Measurements from ENCODE around the gene CDKAL1. TPM values are rescaled to one million over a fixed set of nuclear protein-coding genes. Genes with fewer than 3 reads are reported as not detected.

Gene CDKAL1
- total and polyA plus RNA-seq, 2 of the 13 experiments (the other 11 are each of a cell fraction or from before 2014, with no cell fraction given), result 9.5 to 27.7 TPM

GRCh38 chr6:20778459-20778858 lies 244.2 kb downstream of the CDKAL1 start:
- in situ Hi-C loops (cut with HindIII; ENCODE audit: extremely low pct_ligation_motif_present, low pct_unique_long_range_greater_than_20kb) (no loop called here), intact Hi-C loops (cut with micrococcal nuclease; ENCODE audit: unreplicated experiment) (no loop called here)
- ChIA-PET POLR2A (no interaction called here), CTCF (ENCODE audit: low intra/inter-chr PET ratio, low total read pairs) (no interaction called here)
- H3K9me3 ChIP-seq (ENCODE audit: low read length), result no peaks in the 10 kb centered on the region
- no peak overlapping the region for H3K27ac ChIP-seq (ENCODE audit: extremely low read length, insufficient read depth, low read length)
- BruUV-seq (replicated peaks), result no TSS peak
- no peak overlapping the region for H3K4me3 ChIP-seq (replicated peaks in 1 of 3; ENCODE audit: insufficient read depth in 1 of 3, low read depth in 2 of 3, low read length in 3 of 3)
- TF ChIP-seq ZNF224 (CRISPR knock-in tag; IDR thresholded peaks at IDR 0.05), result no peak
- no peak for TF ChIP-seq AKNA (CRISPR knock-in tag; IDR thresholded peaks at IDR 0.05; ENCODE audit: borderline replicate concordance)
- TF ChIP-seq SP4 (CRISPR knock-in tag; IDR thresholded peaks at IDR 0.05), result no peak
- no peak for TF ChIP-seq ATF5 (CRISPR knock-in tag; IDR thresholded peaks at IDR 0.05; ENCODE audit: low read depth)
- TF ChIP-seq ELF1 (CRISPR knock-in tag; IDR thresholded peaks at IDR 0.05), result no peak
- no peak for TF ChIP-seq REL (CRISPR knock-in tag; conservative IDR thresholded peaks at IDR 0.05)
- TF ChIP-seq HCFC1 (IDR thresholded peaks at IDR 0.05; ENCODE audit: low read depth, low read length), result no peak
- TF ChIP-seq HOXA7 (CRISPR knock-in tag; IDR thresholded peaks at IDR 0.05), result no peak
- TF ChIP-seq NPAS2 (CRISPR knock-in tag; IDR thresholded peaks at IDR 0.05; ENCODE audit: borderline replicate concordance), result no peak
- no peak for TF ChIP-seq ZNF550 (CRISPR knock-in tag; IDR thresholded peaks at IDR 0.05; ENCODE audit: borderline replicate concordance)
- no peak for TF ChIP-seq NFE2L2 (IDR thresholded peaks at IDR 0.05; ENCODE audit: low read length)
- TF ChIP-seq RAD51 (IDR thresholded peaks at IDR 0.05; ENCODE audit: borderline replicate concordance), result no peak
- TF ChIP-seq ZNF496 (CRISPR knock-in tag; IDR thresholded peaks at IDR 0.05; ENCODE audit: insufficient replicate concordance), result no peak
- TF ChIP-seq ZNF510 (CRISPR knock-in tag; IDR thresholded peaks at IDR 0.05; ENCODE audit: low read depth), result no peak
- no peak for TF ChIP-seq ZNF382 (CRISPR knock-in tag; IDR thresholded peaks at IDR 0.05; ENCODE audit: borderline replicate concordance)
- TF ChIP-seq ZNF691 (CRISPR knock-in tag; IDR thresholded peaks at IDR 0.05; ENCODE audit: borderline replicate concordance, low read depth), result no peak
- no peak for TF ChIP-seq WIZ (CRISPR knock-in tag; IDR thresholded peaks at IDR 0.05)
- no peak for TF ChIP-seq KMT2A (CRISPR knock-in tag; IDR thresholded peaks at IDR 0.05)
- no peak for TF ChIP-seq TOE1 (CRISPR knock-in tag; IDR thresholded peaks at IDR 0.05)
- H4K20me1 ChIP-seq (ENCODE audit: insufficient read depth, low read length), result no peaks in the 10 kb centered on the region
- H3K36me3 ChIP-seq (replicated peaks in 1 of 2; ENCODE audit: control insufficient read depth in 1 of 2, insufficient read depth in 2 of 2, low read length in 2 of 2), result 0 out of 5 replicates have a peak, but pooled peaks cover 1 to 7% of the 10 kb centered on the region in 2 experiments
- no peak overlapping the region for H3K9ac ChIP-seq (ENCODE audit: insufficient read depth, low read depth, low read length)
- no peak overlapping the region for H3K4me2 ChIP-seq (ENCODE audit: low read depth, low read length)
- FAIRE-seq (no peak), DNase-seq (ENCODE audit: low spot score) (no peak), ATAC-seq (no peak)
- H3K27me3 ChIP-seq (ENCODE audit: control insufficient read depth in 1 of 2, insufficient read depth in 2 of 2, low read length in 2 of 2), result no peaks in the 10 kb centered on the region
- WGBS (ENCODE audit: low lambda C conversion rate), result 98% methylated on average over 5 of the region's 5 CpGs
- H2AFZ ChIP-seq (ENCODE audit: low read length), result no peak overlapping the region
- H3K79me2 ChIP-seq (ENCODE audit: insufficient read depth, low read length), result no peaks in the 10 kb centered on the region
- H3K4me1 ChIP-seq (ENCODE audit: insufficient read depth, low read length), result no peaks in the 10 kb centered on the region
